ENCODE results near the gene TTC33.

GRCh38 chr5:40656766-40657165 lies 99.0 kb downstream of the TTC33 start:
- no peak for TF ChIP-seq EZH2phosphoT487 (IDR thresholded peaks at IDR 0.05; ENCODE audit: insufficient read depth, low read depth)
- no peak for TF ChIP-seq EZH2 (IDR thresholded peaks at IDR 0.05; ENCODE audit: insufficient read depth, poor library complexity, severe bottlenecking)

All from GM23248 (cell line).